ENCODE results near the gene GDPD3.

Gene GDPD3

DNA sequence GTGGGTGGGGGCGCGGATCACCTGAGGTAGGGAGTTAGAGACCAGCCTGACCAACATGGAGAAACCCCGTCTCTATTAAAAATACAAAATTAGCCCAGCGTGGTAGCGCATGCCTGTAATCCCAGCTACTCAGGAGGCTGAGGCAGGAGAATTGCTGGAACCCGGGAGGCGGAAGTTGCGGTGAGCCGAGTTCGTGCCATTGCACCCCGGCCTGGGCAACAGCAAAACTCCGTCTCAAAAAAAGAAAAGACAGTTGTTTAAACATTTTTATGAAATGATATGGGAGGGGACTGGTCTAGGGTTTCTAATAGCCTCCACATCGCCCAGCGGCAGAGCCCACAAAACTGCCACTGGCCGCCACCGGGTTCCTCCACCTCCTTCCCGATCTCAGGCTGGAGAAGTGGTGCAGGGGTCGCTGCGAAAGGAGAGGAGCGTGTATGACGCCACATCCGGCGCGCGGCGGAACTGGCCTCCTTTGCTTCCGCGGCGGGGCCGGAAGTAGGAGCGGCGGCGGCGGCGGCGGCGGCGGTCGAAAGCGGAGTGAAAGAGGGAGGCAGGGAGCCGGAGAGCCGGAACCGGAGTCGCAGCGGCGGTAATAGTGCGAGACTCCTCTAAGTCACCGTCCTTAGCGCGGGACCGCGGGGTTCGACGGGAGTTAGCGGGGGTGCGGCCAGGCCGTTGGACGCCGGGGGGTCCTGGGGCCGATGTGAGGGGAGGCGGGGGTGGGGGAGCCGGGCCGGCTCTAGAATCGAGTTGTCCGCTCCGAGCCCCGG lies 37.6 kb downstream of the GDPD3 start, which contains the start of gene PPP4C:
TSS of gene PPP4C (plus strand) at position 492 of the 773 bp plus-strand sequence. CDS start 384 bp downstream, outside the sequence.
- DNase-seq, result peak; percentile 83

DNA sequence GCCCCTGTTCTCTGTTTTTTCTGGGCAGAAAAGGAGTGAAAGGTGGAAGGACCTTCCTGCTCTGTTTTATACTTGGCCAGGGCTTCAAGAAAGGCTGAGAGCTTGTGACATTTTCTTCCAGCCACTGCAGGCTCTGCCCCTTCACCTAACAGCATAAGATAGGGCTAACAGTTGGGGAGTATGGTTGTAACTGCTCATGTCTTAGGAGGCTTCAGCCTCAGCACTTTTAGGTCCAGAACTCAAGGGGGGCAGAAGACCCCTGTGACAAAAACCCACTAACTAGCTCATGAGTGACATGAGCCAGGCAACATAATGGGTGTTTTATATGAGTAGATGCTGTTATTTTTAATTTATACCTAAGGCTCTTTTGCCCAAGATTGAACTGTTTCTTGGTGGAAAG lies 42.8 kb downstream of the GDPD3 start:
- no peak for DNase-seq

DNA sequence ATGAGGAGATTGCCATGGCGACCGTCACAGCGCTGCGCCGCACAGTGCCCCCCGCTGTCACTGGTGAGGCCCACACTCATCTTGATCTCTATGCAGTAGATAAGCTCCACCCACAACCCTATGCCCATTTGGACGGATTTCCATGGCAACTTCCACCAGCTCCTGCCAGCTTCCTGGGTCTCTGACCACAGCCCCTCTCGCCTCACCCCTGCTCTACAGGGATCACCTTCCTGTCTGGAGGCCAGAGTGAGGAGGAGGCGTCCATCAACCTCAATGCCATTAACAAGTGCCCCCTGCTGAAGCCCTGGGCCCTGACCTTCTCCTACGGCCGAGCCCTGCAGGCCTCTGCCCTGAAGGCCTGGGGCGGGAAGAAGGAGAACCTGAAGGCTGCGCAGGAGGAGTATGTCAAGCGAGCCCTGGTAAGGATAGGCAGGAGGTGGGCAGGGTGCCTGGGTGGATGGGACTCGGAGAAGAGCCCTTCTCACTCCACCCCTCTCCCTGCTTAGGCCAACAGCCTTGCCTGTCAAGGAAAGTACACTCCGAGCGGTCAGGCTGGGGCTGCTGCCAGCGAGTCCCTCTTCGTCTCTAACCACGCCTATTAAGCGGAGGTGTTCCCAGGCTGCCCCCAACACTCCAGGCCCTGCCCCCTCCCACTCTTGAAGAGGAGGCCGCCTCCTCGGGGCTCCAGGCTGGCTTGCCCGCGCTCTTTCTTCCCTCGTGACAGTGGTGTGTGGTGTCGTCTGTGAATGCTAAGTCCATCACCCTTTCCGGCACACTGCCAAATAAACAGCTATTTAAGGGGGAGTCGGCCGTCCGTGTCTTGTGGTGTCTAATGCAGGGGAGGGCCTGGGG lies 43.5 kb downstream of the GDPD3 start:
- DNase-seq, result no peak

DNA sequence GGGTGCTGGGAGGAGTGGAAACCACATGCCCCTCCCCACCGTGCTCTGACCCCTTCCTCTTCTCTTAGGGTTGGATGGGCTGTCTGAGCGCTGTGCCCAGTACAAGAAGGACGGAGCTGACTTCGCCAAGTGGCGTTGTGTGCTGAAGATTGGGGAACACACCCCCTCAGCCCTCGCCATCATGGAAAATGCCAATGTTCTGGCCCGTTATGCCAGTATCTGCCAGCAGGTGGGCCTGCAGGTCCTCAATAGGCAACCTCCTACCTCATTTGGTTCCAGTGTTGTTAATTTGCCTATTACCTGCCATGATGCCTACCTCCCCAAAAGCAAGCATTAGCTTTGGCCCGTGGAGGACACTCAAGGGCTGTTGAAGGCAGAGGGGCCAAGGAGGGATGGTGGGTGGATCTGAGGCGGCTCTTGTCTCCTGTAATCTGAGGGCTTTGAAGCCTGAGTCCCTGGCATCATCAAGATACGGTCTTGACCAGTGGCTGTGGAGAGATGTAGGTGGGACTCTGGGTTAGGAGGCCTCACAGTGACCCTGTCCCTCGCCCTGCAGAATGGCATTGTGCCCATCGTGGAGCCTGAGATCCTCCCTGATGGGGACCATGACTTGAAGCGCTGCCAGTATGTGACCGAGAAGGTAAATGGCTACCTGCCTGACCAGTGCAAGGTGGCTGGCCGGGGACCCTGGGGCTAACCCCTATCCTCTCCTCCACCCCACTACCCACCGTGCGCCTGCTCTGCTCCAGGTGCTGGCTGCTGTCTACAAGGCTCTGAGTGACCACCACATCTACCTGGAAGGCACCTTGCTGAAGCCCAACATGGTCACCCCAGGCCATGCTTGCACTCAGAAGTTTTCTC lies 44.4 kb downstream of the GDPD3 start:
- DNase-seq, result peak; percentile 48

DNA sequence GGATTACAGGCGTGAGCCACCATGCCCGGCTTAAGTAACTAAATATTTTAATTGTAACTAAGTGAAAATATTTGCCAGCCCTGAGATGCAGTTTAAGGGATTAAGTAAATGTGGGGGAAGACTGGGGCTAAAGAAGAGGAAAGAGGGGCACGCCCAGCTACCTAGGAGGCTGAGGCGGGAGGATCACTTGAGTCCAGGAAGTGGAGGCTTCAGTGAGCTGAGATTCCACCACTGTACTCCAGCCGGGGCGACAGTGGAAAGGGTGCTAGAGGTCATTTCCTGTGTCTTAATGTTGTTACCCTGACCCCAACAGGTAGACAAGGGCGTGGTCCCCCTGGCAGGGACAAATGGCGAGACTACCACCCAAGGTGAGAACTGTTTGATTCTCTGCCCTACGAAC lies 45.0 kb downstream of the GDPD3 start:
- DNase-seq, result no peak

DNA sequence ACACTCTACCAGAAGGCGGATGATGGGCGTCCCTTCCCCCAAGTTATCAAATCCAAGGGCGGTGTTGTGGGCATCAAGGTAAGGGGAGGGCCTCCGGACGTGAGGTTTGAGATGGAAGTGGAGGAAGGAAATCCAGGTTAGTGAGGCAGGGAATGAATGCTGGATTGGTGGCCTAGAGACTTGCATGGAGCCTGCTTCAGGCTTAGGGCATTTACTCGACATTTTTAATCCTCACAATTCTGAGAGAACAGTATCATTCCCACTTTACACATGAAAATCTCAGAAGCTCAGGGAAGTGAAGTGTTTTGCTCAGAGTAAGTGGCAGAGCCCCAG lies 45.8 kb downstream of the GDPD3 start:
- DNase-seq, result no peak

DNA sequence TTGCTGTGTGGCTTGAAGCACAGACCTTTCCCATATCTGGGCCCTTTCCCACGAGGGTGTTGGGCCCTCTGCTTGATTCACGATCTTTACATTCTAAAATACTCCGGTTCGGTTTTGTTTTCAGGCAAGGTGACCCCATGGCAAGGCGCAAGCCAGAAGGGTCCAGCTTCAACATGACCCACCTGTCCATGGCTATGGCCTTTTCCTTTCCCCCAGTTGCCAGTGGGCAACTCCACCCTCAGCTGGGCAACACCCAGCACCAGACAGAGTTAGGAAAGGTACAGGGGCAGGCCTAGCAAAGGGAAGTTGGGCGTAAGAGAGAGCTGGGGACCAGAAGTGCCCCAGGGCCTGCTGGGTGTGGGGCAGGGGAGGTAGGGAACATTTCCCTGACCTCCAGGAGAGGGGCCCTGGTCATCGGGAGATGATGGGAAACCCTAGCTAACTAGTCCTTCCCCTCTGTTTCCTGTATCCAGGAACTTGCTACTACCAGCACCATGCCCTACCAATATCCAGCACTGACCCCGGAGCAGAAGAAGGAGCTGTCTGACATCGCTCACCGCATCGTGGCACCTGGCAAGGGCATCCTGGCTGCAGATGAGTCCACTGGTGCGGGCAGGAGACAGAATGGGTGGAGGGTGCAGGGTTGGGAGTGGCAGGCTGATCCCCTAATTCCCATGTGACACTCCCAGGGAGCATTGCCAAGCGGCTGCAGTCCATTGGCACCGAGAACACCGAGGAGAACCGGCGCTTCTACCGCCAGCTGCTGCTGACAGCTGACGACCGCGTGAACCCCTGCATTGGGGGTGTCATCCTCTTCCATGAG lies 46.4 kb downstream of the GDPD3 start:
- no peak for DNase-seq

DNA sequence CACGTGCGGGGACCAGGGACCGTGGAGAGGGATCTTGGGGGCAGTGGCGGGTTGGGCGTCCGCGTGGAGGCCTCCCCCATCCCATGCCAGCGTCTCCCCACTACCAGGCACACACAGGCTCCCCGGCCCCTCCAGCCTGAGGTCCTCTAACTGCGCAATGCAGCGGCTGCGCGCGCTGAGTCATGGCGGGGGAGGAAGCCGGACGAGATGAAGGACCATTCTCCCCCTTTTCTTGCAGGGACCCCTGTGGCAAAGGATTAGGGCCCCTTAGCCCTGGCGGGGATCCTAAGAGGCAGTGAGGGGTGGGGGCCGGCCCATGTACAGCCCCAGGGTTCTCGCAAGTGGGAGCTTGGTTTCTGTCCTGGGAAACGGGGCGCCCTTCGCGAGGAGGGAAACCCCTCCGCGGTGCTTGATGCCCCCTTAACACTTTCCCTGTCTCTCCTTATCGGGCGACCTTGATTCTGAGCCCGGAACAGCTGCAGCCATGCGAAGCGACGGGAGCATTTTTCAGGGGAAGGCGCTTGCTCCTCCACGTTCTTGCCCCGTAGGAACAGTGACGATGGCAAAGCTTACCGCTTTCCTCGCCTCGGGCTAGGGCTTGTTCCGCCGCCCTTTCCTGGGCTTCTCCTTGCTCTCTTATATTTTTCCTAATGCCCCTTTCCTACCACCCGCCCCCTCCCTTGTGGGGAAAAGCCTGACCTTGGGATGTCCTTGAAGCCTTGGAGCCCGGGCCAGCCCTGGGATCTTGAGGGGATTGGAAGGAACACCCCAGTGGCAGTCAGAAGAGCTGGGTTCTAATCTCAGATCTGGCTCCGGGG lies 47.2 kb downstream of the GDPD3 start:
- DNase-seq, result peak; percentile 31

DNA sequence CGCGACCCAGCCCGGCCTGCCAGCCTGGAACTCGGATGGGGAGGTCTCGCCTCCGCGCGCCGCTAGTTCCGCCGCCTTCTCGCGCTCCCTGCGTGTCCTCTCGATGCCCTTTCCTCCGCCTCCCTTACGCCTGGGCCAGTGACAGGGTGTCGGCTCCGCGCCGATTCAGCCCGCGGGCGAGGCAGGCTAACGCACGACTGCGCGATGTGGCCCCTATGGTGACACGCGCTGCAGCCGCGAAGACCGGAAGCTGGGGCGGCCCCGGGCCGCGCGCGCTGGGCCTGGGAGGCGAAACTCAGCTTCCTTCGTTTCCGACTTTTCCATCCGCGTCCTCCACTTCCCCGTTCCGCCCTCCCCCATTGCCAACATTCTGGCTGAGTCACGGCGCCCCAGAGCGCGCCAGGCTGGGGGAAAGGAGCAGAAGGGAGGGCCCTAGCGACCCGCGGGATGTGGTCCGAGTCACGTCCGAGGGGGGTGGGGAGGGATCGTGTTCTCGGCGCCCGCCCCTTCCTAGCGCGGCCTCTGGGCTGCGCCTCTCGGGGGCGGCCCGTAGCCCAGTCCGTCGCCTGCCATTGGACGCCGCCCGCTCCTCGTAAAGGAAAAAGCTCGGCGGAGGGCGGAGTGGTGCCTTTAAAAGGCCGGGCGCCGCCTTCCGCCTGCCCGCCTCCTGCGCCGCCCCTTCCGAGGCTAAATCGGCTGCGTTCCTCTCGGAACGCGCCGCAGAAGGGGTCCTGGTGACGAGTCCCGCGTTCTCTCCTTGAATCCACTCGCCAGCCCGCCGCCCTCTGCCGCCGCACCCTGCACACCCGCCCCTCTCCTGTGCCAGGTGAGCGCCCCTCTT lies 48.0 kb downstream of the GDPD3 start, which contains the start of gene ALDOA:
TSS of gene ALDOA (plus strand) at position 659 of the 841 bp plus-strand sequence. CDS start 1,138 bp downstream, outside the sequence.
- peak; percentile 93 for DNase-seq

DNA sequence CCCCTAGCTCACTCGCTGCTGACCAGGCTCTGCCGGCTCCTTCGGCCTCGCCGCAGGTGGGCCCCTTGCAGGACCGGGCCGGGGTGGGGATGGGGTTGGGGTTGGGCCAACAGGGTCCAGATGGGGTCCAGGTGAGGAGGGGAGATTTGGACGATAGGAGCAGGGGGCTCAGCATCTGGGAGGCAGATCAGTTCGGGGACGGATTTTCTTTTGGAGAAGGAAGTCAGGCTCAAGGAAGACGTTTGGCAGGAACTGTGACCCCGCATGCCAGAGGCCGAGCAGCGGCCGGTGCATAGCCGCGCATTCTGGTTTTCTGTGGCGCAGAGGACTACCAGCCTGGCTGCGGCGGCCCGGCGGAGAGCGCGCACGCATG lies 48.6 kb downstream of the GDPD3 start:
- no peak for DNase-seq

DNA sequence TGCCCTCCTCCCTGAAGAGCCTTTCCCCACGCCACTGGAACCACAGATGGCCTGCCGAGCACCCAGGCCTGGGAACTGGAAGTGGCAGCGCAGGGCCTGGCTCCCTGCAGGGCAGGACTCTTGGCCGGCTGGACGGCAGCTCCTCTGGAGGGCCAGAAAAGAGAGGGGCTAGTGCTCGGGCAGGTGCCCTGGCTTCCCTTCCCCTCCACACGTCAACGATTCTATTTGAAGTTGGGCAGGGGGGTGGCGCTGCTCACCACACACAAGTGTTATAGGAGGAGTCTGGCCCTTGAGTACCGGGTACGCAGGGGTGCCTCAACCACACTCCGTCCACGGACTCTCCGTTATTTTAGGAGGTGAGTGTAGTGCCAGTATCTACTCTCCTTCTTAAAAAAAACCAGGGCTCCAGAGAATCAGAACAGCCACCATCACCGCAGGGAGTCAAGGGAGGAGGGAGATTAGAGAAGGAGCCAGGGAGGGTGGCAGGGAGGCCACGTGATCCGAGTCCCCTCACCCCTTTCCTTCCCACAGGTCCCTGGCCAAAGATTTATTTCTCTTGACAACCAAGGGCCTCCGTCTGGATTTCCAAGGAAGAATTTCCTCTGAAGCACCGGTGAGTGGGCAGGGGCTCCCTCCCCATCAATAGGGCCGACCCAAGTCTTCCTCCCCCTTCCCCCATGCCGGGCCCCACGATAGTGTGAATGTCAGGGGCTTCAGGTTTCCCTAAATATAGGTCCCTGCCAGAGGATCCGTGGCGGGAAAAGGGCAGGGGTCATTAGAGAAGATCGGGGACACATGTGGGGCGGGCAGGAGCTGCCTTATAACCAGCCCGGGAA lies 49.2 kb downstream of the GDPD3 start:
- peak; percentile 63 for DNase-seq

DNA sequence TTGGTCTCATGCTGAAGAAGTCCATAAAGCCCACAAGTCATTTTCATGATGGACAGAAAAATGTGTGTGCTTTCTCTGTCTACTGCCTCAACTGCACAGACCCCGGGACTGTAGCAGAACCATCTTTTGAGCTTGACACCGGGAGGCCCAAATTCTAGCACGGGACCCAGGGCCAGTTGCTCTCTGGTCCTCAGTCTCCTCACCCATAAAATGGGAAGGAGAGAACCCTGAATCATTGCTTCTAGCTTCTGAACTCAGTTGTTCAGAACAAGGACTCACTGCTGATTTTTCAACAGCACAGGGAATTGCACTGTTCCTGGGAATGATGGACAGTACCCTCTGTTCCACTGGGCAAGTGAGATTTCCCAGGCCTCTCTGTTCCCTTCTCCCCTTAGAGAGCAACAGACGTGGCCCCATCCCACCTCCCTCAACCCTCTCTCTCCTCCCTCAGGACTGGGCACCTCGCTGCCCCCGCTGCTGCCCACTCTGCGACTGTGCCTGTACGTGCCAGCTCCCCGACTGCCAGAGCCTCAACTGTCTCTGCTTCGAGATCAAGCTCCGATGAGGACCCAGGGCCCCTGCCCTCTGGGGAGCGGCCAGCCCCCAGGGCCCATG lies 50.0 kb downstream of the GDPD3 start:
- no peak for DNase-seq

DNA sequence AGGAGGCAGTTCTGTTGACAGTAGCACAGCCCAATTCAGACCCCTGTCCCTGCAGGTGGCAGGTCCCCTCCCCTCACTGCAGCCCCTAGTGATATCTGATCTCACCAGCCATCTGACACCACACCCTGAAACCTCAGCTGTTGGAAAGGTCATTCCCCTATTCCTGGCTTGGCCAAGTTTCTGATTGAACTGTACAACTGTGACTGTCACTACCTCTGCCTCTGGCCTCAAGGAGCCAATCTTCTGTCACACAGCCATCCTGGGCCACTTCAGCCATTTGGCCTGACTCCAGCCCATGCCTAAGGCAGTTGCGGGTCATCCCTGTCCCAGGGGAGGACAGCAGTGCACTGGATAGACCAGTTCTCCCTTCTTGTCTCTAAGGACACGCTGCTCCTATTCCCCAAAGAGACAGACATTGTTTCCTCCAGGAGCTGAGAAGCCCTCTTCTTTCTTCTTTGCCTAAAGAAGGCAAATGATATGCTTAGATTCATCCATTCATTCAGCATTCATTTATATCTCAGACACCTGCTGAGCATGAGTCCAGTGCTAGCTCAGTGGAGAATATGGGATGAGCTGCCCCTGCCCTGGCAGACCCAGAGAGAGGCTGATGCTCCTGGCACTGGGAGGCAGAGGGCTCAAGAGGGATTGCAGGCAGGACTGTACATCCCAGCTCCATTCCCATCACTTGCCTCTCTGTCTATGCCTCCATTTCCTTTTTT lies 52.3 kb downstream of the GDPD3 start:
- DNase-seq, result no peak

DNA sequence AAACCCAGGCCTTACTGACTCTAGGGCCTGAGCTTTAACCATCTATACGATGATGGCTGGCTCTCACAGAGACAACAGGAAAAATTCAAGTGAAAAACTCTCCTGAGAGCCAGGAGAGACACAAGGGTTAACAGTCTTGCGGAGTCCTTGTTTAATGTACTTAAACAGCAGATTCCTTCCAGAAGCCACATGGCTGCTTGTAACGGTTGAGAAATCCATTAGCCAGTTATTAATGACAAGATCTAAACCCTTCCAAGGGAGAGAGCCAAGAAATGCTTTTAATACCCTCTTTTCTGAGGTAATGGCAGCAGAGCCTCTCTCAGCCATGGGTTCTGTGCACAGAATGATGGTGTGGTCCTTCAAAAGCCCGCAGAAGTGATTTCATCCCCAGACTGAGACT lies 53.0 kb downstream of the GDPD3 start:
- DNase-seq, result no peak

DNA sequence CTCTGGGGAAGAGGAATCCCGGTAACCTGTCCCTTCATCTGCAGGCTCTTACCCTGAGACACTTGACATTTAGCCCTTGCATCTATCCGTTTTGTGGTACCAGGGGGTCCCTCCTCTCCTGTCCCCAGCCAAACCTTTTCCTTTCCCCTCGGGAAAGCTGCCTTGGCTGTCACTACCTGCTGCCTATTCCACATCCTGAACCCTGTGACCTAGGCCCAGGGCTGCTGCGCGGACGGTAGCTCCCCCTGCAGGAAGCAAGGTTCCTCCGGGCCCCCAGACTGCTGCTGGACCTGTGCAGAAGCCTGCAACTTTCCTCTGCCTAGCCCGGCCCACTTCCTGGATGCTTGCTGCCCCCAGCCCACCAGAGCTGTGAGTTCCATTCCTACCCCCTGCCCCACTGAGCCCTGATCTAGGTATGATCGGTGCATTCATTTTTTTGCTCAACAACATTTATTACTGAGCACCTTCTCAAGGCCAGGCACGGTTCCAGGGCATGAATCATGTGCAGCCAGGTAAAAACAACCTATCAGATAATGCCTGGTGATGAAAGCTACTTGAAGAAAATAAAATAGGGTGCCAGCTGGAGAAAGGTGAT lies 58.3 kb downstream of the GDPD3 start:
- DNase-seq, result no peak
